ENCODE data around the gene SORL1.

SORL1 gene

DNA sequence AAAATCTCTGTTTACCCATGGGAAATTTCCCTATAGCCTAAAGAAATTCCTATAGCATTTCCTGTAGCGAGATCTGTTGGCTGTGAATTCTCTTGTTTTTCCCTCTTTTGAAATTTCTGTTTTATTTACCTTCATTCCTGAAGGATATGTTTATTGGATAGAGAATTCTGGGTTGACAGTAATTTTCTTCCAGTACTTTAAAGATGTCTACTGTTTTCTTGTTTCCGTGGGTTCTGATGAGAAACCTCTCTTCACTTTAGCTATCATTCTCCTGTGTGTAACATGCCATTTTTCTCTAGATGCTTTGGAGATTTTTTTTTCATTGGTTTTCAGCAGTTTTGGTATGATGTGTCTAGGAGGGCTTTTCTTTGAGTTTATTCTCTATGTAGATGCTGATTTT is 78.1 kb downstream of the SORL1 start:
- Histone ChIP-seq H2AFZ (ENCODE audit: low read length) (no peak overlapping the region), H3K4me3 (ENCODE audit: low read length, poor library complexity, severe bottlenecking) (no peak overlapping the region), H3K9me3 (ENCODE audit: insufficient read depth, low read depth, low read length) (peaks cover 22% of the 10 kb centered on the region), H3K4me1 (ENCODE audit: insufficient read depth, low read length, poor library complexity, severe bottlenecking) (no peaks in the 10 kb centered on the region), H3F3A (ENCODE audit: low read depth) (no peaks in the 10 kb centered on the region), H3K9ac (ENCODE audit: low read depth, low read length, poor library complexity, severe bottlenecking) (no peak overlapping the region), H4K20me1 (ENCODE audit: insufficient read depth, low read length, poor library complexity, severe bottlenecking) (no peaks in the 10 kb centered on the region), H3K79me2 (ENCODE audit: insufficient read depth, low read length) (peaks cover 6% of the 10 kb centered on the region; the same call in 1 of the 2 replicates), H3K9me2 (replicated peaks; ENCODE audit: low read depth, low read length) (no peaks in the 10 kb centered on the region), H3K27me3 (ENCODE audit: insufficient read depth, low read length, poor library complexity, severe bottlenecking) (no peaks in the 10 kb centered on the region), H3K36me3 (ENCODE audit: insufficient read depth, low read length) (peaks cover 84% of the 10 kb centered on the region), H3K4me2 (ENCODE audit: low read depth, low read length, poor library complexity, severe bottlenecking) (no peak overlapping the region)
- TF ChIP-seq EZH2phosphoT487 (IDR thresholded peaks at IDR 0.05; ENCODE audit: borderline replicate concordance) (no peak), CTCF (conservative IDR thresholded peaks at IDR 0.05; ENCODE audit: low read length) (no peak)

DNA sequence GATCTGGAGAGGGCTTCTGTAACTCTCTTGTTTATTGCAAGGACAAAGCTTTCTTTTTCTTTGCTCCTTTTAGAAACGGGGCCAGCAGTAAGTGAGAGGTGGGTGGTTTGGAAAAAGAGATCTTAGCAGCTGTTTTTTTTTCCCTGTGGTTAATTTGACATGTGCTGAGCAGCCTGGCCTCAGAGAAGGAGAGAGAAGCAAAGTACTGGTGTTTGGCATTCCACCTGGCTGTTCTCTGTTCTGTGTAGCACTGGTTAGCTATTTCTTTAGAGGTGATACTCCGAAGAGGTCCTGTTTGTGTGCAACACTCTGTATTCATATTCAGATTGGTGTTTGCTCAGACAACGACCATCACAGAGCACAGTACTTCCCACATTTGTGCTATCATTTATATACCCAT is 81.5 kb downstream of the SORL1 start:
- H3K36me3 ChIP-seq (ENCODE audit: insufficient read depth, low read length), result peaks cover 96% of the 10 kb centered on the region

GRCh38 chr11:121534131-121535093 is 82.3 kb downstream of the SORL1 start:
- Histone ChIP-seq H3K4me1 (ENCODE audit: insufficient read depth, low read length, poor library complexity, severe bottlenecking) (peaks cover 17% of the 10 kb centered on the region), H3K9ac (ENCODE audit: low read depth, low read length, poor library complexity, severe bottlenecking) (no peak overlapping the region), H3K9me3 (ENCODE audit: insufficient read depth, low read depth, low read length) (peaks cover 14% of the 10 kb centered on the region), H2AFZ (ENCODE audit: low read length) (no peak overlapping the region), H3K79me2 (ENCODE audit: insufficient read depth, low read length) (peaks cover 6% of the 10 kb centered on the region; the same call in 1 of the 2 replicates), H4K20me1 (ENCODE audit: insufficient read depth, low read length, poor library complexity, severe bottlenecking) (no peaks in the 10 kb centered on the region), H3F3A (ENCODE audit: low read depth) (no peaks in the 10 kb centered on the region), H3K27me3 (ENCODE audit: insufficient read depth, low read length, poor library complexity, severe bottlenecking) (no peaks in the 10 kb centered on the region), H3K4me2 (ENCODE audit: low read depth, low read length, poor library complexity, severe bottlenecking) (no peak overlapping the region), H3K9me2 (replicated peaks; ENCODE audit: low read depth, low read length) (no peaks in the 10 kb centered on the region), H3K36me3 (ENCODE audit: insufficient read depth, low read length) (peaks cover 88% of the 10 kb centered on the region), H3K4me3 (ENCODE audit: low read length, poor library complexity, severe bottlenecking) (no peak overlapping the region)
- TF ChIP-seq EZH2phosphoT487 (IDR thresholded peaks at IDR 0.05; ENCODE audit: borderline replicate concordance), result no peak
- TF ChIP-seq CTCF (conservative IDR thresholded peaks at IDR 0.05; ENCODE audit: low read length), result no peak

More for the DNA sequence above, 81.5 kb downstream of the SORL1 start:
- TF ChIP-seq EZH2phosphoT487 (IDR thresholded peaks at IDR 0.05; ENCODE audit: borderline replicate concordance) (no peak), CTCF (conservative IDR thresholded peaks at IDR 0.05; ENCODE audit: low read length) (no peak)
- H3K4me2 ChIP-seq (ENCODE audit: low read depth, low read length, poor library complexity, severe bottlenecking), result no peak overlapping the region
- peaks cover 6% of the 10 kb centered on the region; the same call in 1 of the 2 replicates for H3K79me2 ChIP-seq (ENCODE audit: insufficient read depth, low read length)
- H4K20me1 ChIP-seq (ENCODE audit: insufficient read depth, low read length, poor library complexity, severe bottlenecking), result no peaks in the 10 kb centered on the region
- no peak overlapping the region for H3K9ac ChIP-seq (ENCODE audit: low read depth, low read length, poor library complexity, severe bottlenecking)
- no peaks in the 10 kb centered on the region for H3F3A ChIP-seq (ENCODE audit: low read depth)
- H3K4me3 ChIP-seq (ENCODE audit: low read length, poor library complexity, severe bottlenecking), result no peak overlapping the region
- H3K27me3 ChIP-seq (ENCODE audit: insufficient read depth, low read length, poor library complexity, severe bottlenecking), result no peaks in the 10 kb centered on the region
- peaks cover 11% of the 10 kb centered on the region for H3K4me1 ChIP-seq (ENCODE audit: insufficient read depth, low read length, poor library complexity, severe bottlenecking)
- H2AFZ ChIP-seq (ENCODE audit: low read length), result no peak overlapping the region
- peaks cover 17% of the 10 kb centered on the region for H3K9me3 ChIP-seq (ENCODE audit: insufficient read depth, low read depth, low read length)
- H3K9me2 ChIP-seq (replicated peaks; ENCODE audit: low read depth, low read length), result no peaks in the 10 kb centered on the region

Measured in Loucy (cell line).